Psoas muscle (tissue), 8 donors: Measurements from ENCODE around the gene CAMK2N2. TPM values are rescaled to one million over a fixed set of nuclear protein-coding genes. Genes with fewer than 3 reads are reported as not detected.

ENCODE experiments used
- ATAC-seq, 4 donors: fragments of 200-7000 bp; cut with Tn5 transposase; one replicate each; pipeline ENCODE4 v1.9.1; 2020; ENCODE audit warnings: moderate library complexity in 3 of 4, mild to moderate bottlenecking in 2 of 4
- DNase-seq, 2 donors: peaks; one replicate each; pipeline ENCODE4 v3.0.0-alpha.2; 2020
- H3K27ac ChIP-seq: fragments of 200-600 bp; one replicate; pipeline ENCODE4 v1.8.0; 2022
- H3K27me3 ChIP-seq, 3 donors: fragments of 200-600 bp in 1 of 3; one replicate each; pipeline versions ENCODE4 v1.6.1 to v1.8.0; 2013 to 2022; ENCODE audit warnings: low read length in 2 of 3, mild to moderate bottlenecking in 2 of 3, moderate library complexity in 1 of 3; ENCODE audit not compliant: insufficient read depth in 3 of 3
- H3K36me3 ChIP-seq, 2 donors: fragments of 200-600 bp in 1 of 2; one replicate each; pipeline versions ENCODE4 v1.6.1 to v1.8.0; 2013 to 2022; ENCODE audit warnings: low read depth in 1 of 2, mild to moderate bottlenecking in 1 of 2, moderate library complexity in 1 of 2; ENCODE audit not compliant: insufficient read depth in 1 of 2
- H3K4me1 ChIP-seq: fragments of 200-600 bp; one replicate; pipeline ENCODE4 v1.8.0; 2022
- H3K4me3 ChIP-seq: fragments of 200-600 bp; one replicate; pipeline ENCODE4 v1.8.0; 2022; ENCODE audit warnings: mild to moderate bottlenecking
- H3K9me3 ChIP-seq: fragments of 200-600 bp; one replicate; pipeline ENCODE4 v1.8.0; 2022
- CTCF ChIP-seq: fragments of 200-600 bp; IDR thresholded peaks from one replicate; pipeline ENCODE4 v1.8.0; 2022; ENCODE audit warnings: antibody characterized with exemption
- WGBS, 3 donors: extraction: QIAGEN DNeasy Blood & Tissue Kit; methylation state at CpG; one replicate each; pipeline versions ENCODE4 v1.1.6 to v1.1.7; 2013; 5-methylcytosine and 5-hydroxymethylcytosine counted together
- intact Hi-C, 2 donors: fragments of 100-400 bp; cut with DNase I; formaldehyde crosslinking; loops; one replicate each; pipeline versions ENCODE4 v1.11.0 to v1.14.2; 2022
- polyA plus RNA-seq, 3 donors: library from polyadenylated mRNA; stranded (reverse); fragments of 200-250 nt; gene quantifications; one replicate each; pipeline ENCODE4 v1.2.3, GENCODE V29; 2013
- total RNA-seq, 4 donors: library from RNA; stranded (reverse); fragmentation: NEBNext Ultra II Directional in 2 of 4; extraction: Animal tissue kit (Norgen Biotek cat#: 25700) in 2 of 4; gene quantifications; one replicate each; pipeline versions ENCODE4 v1.2.1 to v1.2.4, GENCODE V29; 2021 to 2023
- donor health status: healthy with polysubstance abuse.
- donor health status: DM: no; HTN: no; CAD: no; lungs with moderate emphysema.
- donor health status: Bipolar disorder and iron deficiency.
- donor health status: healthy.
- donor health status: DM: yes; HTN: yes; CAD: no.
- donor health status: DM: no; HTN: no; CAD: no.
- donor health status: DM: no; HTN: no; CAD: no.
- donor health status: DM: yes; HTN: yes; CAD: no.

CAMK2N2 gene
- total and polyA plus RNA-seq, 7 donors, result 0.01 to 0.52 TPM; not detected in 5

GRCh38 chr3:184239221-184239620, 22.1 kb downstream of the CAMK2N2 start:
- Histone ChIP-seq H3K4me1 (no peaks in the 10 kb centered on the region), H3K27me3 (peaks cover 0 to 3% (median 0%) of the 10 kb centered on the region in 3 donors), H3K9me3 (no peaks in the 10 kb centered on the region), H3K27ac (no peak overlapping the region), H3K4me3 (no peak overlapping the region), H3K36me3 (peaks cover 8 to 24% of the 10 kb centered on the region in 2 donors)
- 88 to 95% (median 95%) methylated on average over 8 of the region's 8 CpGs for whole genome bisulfite sequencing, 3 donors
- DNase-seq, result no peak
- no peak for TF ChIP-seq CTCF
- intact Hi-C loops, result no loop called here
- no peak for ATAC-seq

- intact Hi-C loops, result no loop called here
- 58 to 68% (median 61%) methylated on average over 13 of the region's 13 CpGs for WGBS, 3 donors
Observed at GRCh38 chr3:184238246-184238818, 23.0 kb downstream of the CAMK2N2 start.

GRCh38 chr3:184237807-184238206, 23.5 kb downstream of the CAMK2N2 start:
- Histone ChIP-seq H3K36me3 (peaks cover 4 to 10% of the 10 kb centered on the region in 2 donors), H3K27me3 (peaks cover 0 to 8% (median 3%) of the 10 kb centered on the region in 3 donors), H3K9me3 (no peaks in the 10 kb centered on the region), H3K4me1 (no peaks in the 10 kb centered on the region), H3K4me3 (no peak overlapping the region), H3K27ac (no peak overlapping the region)
- no peak for TF ChIP-seq CTCF
- no peak for ATAC-seq
- WGBS, 3 donors, result 19 to 27% (median 25%) methylated on average over 1 of the region's 1 CpG
- intact Hi-C loops, result no loop called here
- DNase-seq, result no peak

More at GRCh38 chr3:184238246-184238818, 23.0 kb downstream of the CAMK2N2 start:
- no peak overlapping the region for H3K27ac ChIP-seq
- H3K4me1 ChIP-seq, result no peaks in the 10 kb centered on the region
- H3K27me3 ChIP-seq, result peaks cover 0 to 4% (median 3%) of the 10 kb centered on the region in 3 donors
- no peak overlapping the region for H3K4me3 ChIP-seq
- no peak for TF ChIP-seq CTCF
- no peak for DNase-seq
- H3K9me3 ChIP-seq, result no peaks in the 10 kb centered on the region
- no peak for ATAC-seq
- peaks cover 4 to 15% of the 10 kb centered on the region in 2 donors for H3K36me3 ChIP-seq

- H3K27ac ChIP-seq, result no peak overlapping the region
- H3K4me3 ChIP-seq, result no peak overlapping the region
- WGBS, 3 donors, result 58 to 81% (median 69%) methylated on average over 5 to 7 of the region's 7 CpGs
- peaks cover 1 to 4% of the 10 kb centered on the region in 2 donors for H3K36me3 ChIP-seq
- ATAC-seq, result no peak
- peaks cover 0 to 10% (median 8%) of the 10 kb centered on the region in 3 donors for H3K27me3 ChIP-seq
- no peaks in the 10 kb centered on the region for H3K4me1 ChIP-seq
- intact Hi-C loops, result no loop called here
- DNase-seq, result no peak
- no peak for TF ChIP-seq CTCF
- no peaks in the 10 kb centered on the region for H3K9me3 ChIP-seq
Observed at GRCh38 chr3:184237211-184237610, 24.1 kb downstream of the CAMK2N2 start.

- H3K4me3 ChIP-seq, result no peak overlapping the region
- no peaks in the 10 kb centered on the region for H3K36me3 ChIP-seq
- no peak for DNase-seq
- intact Hi-C loops, result no loop called here
- peaks cover 0 to 16% (median 8%) of the 10 kb centered on the region in 3 donors for H3K27me3 ChIP-seq
- H3K27ac ChIP-seq, result no peak overlapping the region
- no peak for TF ChIP-seq CTCF
- H3K9me3 ChIP-seq, result no peaks in the 10 kb centered on the region
- ATAC-seq, result no peak
- H3K4me1 ChIP-seq, result no peaks in the 10 kb centered on the region
- 70 to 89% (median 75%) methylated on average over 3 of the region's 3 CpGs for WGBS, 3 donors
Observed at GRCh38 chr3:184236636-184237035, 24.7 kb downstream of the CAMK2N2 start.
